WTC11 (cell line): ENCODE measurements around the gene TGIF1. TPM values are rescaled to one million over a fixed set of nuclear protein-coding genes. Genes with fewer than 3 reads are reported as not detected.

Experiments used
- ATAC-seq: fragments of 200-7000 bp; cut with Tn5 transposase; 2 replicates; pipeline ENCODE4 v1.10.0; 2021; ENCODE audit warnings: mild to moderate bottlenecking, moderate library complexity
- CTCF ChIA-PET: fragments of 300-600 bp; sonication (Branson Sonifier 250); formaldehyde crosslinking; loops from one replicate; lab custom pipeline; 2021; ENCODE audit warnings: antibody characterized with exemption; lab: Charles Lee
- POLR2A ChIA-PET: fragments of 350-600 bp; sonication (Branson Sonifier 250); formaldehyde crosslinking; loops from one replicate; lab custom pipeline; 2021; ENCODE audit warnings: antibody characterized with exemption; lab: Charles Lee
- DNase-seq: peaks from one replicate; pipeline ENCODE4 v3.0.0; 2021; ENCODE audit warnings: low spot score
- H3K27ac Mint-ChIP-seq: 2 replicates; pipeline ENCODE4 v1.8.0; 2021; ENCODE audit warnings: mixed read lengths
- H3K27me3 Mint-ChIP-seq: 2 replicates; pipeline ENCODE4 v1.8.0; 2021; ENCODE audit warnings: low read depth, mild to moderate bottlenecking, moderate library complexity, mixed read lengths
- H3K36me3 Mint-ChIP-seq: 2 replicates; pipeline ENCODE4 v1.8.0; 2021; ENCODE audit warnings: mixed read lengths
- H3K4me1 Mint-ChIP-seq: 2 replicates; pipeline ENCODE4 v1.8.0; 2022; ENCODE audit warnings: mixed read lengths
- H3K4me3 Mint-ChIP-seq: 2 replicates; pipeline ENCODE4 v1.8.0; 2021; ENCODE audit warnings: mild to moderate bottlenecking, moderate library complexity, mixed read lengths
- H3K9me3 Mint-ChIP-seq: 2 replicates; pipeline ENCODE4 v1.8.0; 2021; ENCODE audit warnings: mixed read lengths
- ATF1 ChIP-seq: sonication (generic); formaldehyde crosslinking; IDR thresholded peaks from 2 replicates; pipeline ENCODE4 v1.8.1; 2023; ENCODE audit warnings: mild to moderate bottlenecking, moderate library complexity, missing genetic modification reagents
- CBFB ChIP-seq: sonication (generic); formaldehyde crosslinking; IDR thresholded peaks from 2 replicates; pipeline ENCODE4 v1.8.1; 2022; ENCODE audit warnings: mild to moderate bottlenecking, low read depth, missing genetic modification reagents
- CREB1 ChIP-seq: sonication (generic); formaldehyde crosslinking; IDR thresholded peaks from 2 replicates; pipeline ENCODE4 v1.8.0; 2023; ENCODE audit warnings: mild to moderate bottlenecking, missing genetic modification reagents
- ELF4 ChIP-seq: sonication (generic); formaldehyde crosslinking; IDR thresholded peaks from 2 replicates; pipeline ENCODE4 v1.8.1; 2022; ENCODE audit warnings: low read depth, mild to moderate bottlenecking, moderate library complexity, missing genetic modification reagents
- EMX1 ChIP-seq: fragments of 250-450 bp; sonication (Bioruptor Pico); IDR thresholded peaks from 2 replicates; pipeline ENCODE4 v1.8.0; 2021; ENCODE audit warnings: mild to moderate bottlenecking
- GRHL2 ChIP-seq: fragments of 250-450 bp; sonication (Bioruptor Pico); IDR thresholded peaks from 2 replicates; pipeline ENCODE4 v1.8.0; 2022; ENCODE audit warnings: mild to moderate bottlenecking, moderate library complexity; ENCODE audit not compliant: insufficient replicate concordance, severe bottlenecking
- PRRX2 ChIP-seq: fragments of 250-450 bp; sonication (Bioruptor Pico); IDR thresholded peaks from 2 replicates; pipeline ENCODE4 v1.8.0; 2021; ENCODE audit warnings: mild to moderate bottlenecking
- RORB ChIP-seq: fragments of 250-450 bp; sonication (Bioruptor Pico); IDR thresholded peaks from 2 replicates; pipeline ENCODE4 v1.9.0; 2021; ENCODE audit warnings: mild to moderate bottlenecking
- total RNA-seq: library from RNA; stranded (reverse); gene quantifications from 3 replicates; pipeline ENCODE4 v1.2.3, GENCODE V29; 2021
- TF ChIP-seq, protein P1 (sequence below): sonication (generic); formaldehyde crosslinking; IDR thresholded peaks from 2 replicates; pipeline ENCODE4 v1.8.0; 2022; ENCODE audit warnings: mild to moderate bottlenecking, missing genetic modification reagents
- TF ChIP-seq, protein P2 (sequence below): sonication (generic); formaldehyde crosslinking; IDR thresholded peaks from 2 replicates; pipeline ENCODE4 v1.8.0; 2022; ENCODE audit warnings: missing genetic modification reagents
- TF ChIP-seq, protein P3 (sequence below): sonication (generic); formaldehyde crosslinking; IDR thresholded peaks from 2 replicates; pipeline ENCODE4 v1.8.1; 2023; ENCODE audit warnings: mild to moderate bottlenecking, moderate library complexity, missing genetic modification reagents
- TF ChIP-seq, protein P4 (sequence below): sonication (generic); formaldehyde crosslinking; IDR thresholded peaks from 2 replicates; pipeline ENCODE4 v1.8.0; 2022; ENCODE audit warnings: mild to moderate bottlenecking, missing genetic modification reagents
- TF ChIP-seq, protein P5 (sequence below): sonication (generic); formaldehyde crosslinking; IDR thresholded peaks from 2 replicates; pipeline ENCODE4 v1.8.0; 2023; ENCODE audit warnings: missing genetic modification reagents, mild to moderate bottlenecking, borderline replicate concordance
- TF ChIP-seq, protein P6 (sequence below): fragments of 250-450 bp; sonication (Bioruptor Pico); IDR thresholded peaks from 2 replicates; pipeline ENCODE4 v1.9.0; 2021; ENCODE audit warnings: moderate library complexity, mild to moderate bottlenecking, inconsistent platforms, borderline replicate concordance
- TF ChIP-seq, protein P7 (sequence below): fragments of 250-450 bp; sonication (Bioruptor Pico); IDR thresholded peaks from 2 replicates; pipeline ENCODE4 v1.9.0; 2021; ENCODE audit warnings: mild to moderate bottlenecking
- TF ChIP-seq, protein P8 (sequence below): sonication (generic); formaldehyde crosslinking; conservative IDR thresholded peaks from 2 replicates; pipeline ENCODE4 v1.8.1; 2023; ENCODE audit warnings: mild to moderate bottlenecking, low read depth, missing genetic modification reagents, moderate library complexity

Gene TGIF1
- total RNA-seq, 1 experiment from 2014 or later = 206 TPM

DNA sequence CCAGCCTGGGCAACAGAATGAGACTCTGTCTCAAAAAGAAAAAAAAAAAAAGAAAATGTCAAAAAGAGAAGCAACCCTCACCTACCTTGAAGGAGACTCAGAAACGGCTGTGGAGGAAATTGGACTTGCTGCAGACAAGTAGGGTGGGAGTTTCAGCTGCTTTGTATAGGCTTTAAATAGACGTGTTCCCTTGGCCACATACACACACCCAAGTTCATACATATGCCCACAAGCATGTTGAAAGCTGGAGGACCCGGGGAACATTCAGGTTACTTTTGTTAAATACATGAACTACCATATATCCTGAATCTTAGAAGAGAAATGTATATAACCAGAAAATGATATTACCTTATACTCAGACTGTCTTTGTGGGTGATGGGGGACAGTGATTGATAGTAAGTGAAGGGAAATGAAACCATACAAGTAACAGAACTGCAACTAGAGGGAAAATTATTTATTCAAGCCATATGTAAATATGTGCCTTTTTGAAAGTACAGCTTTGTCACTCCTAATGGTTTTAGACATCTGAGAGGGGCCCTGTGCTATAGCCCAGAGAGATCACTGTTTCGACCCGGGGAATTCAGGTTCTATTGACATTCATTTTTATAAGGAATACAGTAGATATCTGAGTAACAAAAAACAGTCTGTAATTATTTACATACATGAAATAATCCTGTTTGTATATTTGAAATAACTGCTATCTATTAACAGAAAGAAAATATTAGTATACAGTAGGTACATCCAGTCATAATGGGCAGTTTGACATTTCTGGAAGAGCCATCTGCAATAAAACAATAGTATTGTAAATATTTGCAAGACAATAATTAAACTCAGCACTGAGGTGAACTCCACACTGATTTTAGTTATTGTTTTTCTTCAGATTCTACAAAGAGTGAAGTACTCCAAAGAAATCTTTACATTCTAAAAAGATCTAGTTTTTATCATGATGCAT is 48.0 kb upstream of the TGIF1 start:
- ATAC-seq = no peak
- DNase-seq = no peak
- Mint-ChIP-seq H3K4me1 (peaks cover 7% of the 10 kb centered on the region), H3K9me3 (peaks cover 30% of the 10 kb centered on the region), H3K36me3 (peaks cover 19% of the 10 kb centered on the region), H3K27ac (no peak overlapping the region), H3K4me3 (no peak overlapping the region), H3K27me3 (no peaks in the 10 kb centered on the region)
- ChIA-PET CTCF (no interaction called here), POLR2A (no interaction called here)
- TF ChIP-seq, protein P1, sequence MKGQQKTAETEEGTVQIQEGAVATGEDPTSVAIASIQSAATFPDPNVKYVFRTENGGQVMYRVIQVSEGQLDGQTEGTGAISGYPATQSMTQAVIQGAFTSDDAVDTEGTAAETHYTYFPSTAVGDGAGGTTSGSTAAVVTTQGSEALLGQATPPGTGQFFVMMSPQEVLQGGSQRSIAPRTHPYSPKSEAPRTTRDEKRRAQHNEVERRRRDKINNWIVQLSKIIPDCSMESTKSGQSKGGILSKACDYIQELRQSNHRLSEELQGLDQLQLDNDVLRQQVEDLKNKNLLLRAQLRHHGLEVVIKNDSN = no peak
- TF ChIP-seq, protein P2, sequence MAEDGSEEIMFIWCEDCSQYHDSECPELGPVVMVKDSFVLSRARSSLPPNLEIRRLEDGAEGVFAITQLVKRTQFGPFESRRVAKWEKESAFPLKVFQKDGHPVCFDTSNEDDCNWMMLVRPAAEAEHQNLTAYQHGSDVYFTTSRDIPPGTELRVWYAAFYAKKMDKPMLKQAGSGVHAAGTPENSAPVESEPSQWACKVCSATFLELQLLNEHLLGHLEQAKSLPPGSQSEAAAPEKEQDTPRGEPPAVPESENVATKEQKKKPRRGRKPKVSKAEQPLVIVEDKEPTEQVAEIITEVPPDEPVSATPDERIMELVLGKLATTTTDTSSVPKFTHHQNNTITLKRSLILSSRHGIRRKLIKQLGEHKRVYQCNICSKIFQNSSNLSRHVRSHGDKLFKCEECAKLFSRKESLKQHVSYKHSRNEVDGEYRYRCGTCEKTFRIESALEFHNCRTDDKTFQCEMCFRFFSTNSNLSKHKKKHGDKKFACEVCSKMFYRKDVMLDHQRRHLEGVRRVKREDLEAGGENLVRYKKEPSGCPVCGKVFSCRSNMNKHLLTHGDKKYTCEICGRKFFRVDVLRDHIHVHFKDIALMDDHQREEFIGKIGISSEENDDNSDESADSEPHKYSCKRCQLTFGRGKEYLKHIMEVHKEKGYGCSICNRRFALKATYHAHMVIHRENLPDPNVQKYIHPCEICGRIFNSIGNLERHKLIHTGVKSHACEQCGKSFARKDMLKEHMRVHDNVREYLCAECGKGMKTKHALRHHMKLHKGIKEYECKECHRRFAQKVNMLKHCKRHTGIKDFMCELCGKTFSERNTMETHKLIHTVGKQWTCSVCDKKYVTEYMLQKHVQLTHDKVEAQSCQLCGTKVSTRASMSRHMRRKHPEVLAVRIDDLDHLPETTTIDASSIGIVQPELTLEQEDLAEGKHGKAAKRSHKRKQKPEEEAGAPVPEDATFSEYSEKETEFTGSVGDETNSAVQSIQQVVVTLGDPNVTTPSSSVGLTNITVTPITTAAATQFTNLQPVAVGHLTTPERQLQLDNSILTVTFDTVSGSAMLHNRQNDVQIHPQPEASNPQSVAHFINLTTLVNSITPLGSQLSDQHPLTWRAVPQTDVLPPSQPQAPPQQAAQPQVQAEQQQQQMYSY (CRISPR knock-in tag) = no peak
- TF ChIP-seq ATF1 (CRISPR knock-in tag) (no peak), CBFB (CRISPR knock-in tag) (no peak), ELF4 (CRISPR knock-in tag) (no peak), PRRX2 (CRISPR knock-in tag) (no peak), GRHL2 (CRISPR knock-in tag) (no peak), CREB1 (CRISPR knock-in tag) (no peak), RORB (CRISPR knock-in tag) (no peak), EMX1 (CRISPR knock-in tag) (no peak)
- TF ChIP-seq, protein P3, sequence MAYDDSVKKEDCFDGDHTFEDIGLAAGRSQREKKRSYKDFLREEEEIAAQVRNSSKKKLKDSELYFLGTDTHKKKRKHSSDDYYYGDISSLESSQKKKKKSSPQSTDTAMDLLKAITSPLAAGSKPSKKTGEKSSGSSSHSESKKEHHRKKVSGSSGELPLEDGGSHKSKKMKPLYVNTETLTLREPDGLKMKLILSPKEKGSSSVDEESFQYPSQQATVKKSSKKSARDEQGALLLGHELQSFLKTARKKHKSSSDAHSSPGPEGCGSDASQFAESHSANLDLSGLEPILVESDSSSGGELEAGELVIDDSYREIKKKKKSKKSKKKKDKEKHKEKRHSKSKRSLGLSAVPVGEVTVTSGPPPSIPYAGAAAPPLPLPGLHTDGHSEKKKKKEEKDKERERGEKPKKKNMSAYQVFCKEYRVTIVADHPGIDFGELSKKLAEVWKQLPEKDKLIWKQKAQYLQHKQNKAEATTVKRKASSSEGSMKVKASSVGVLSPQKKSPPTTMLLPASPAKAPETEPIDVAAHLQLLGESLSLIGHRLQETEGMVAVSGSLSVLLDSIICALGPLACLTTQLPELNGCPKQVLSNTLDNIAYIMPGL (CRISPR knock-in tag) = no peak
- TF ChIP-seq, protein P4, sequence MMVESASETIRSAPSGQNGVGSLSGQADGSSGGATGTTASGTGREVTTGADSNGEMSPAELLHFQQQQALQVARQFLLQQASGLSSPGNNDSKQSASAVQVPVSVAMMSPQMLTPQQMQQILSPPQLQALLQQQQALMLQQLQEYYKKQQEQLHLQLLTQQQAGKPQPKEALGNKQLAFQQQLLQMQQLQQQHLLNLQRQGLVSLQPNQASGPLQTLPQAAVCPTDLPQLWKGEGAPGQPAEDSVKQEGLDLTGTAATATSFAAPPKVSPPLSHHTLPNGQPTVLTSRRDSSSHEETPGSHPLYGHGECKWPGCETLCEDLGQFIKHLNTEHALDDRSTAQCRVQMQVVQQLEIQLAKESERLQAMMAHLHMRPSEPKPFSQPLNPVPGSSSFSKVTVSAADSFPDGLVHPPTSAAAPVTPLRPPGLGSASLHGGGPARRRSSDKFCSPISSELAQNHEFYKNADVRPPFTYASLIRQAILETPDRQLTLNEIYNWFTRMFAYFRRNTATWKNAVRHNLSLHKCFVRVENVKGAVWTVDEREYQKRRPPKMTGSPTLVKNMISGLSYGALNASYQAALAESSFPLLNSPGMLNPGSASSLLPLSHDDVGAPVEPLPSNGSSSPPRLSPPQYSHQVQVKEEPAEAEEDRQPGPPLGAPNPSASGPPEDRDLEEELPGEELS (CRISPR knock-in tag) = no peak
- TF ChIP-seq, protein P5, sequence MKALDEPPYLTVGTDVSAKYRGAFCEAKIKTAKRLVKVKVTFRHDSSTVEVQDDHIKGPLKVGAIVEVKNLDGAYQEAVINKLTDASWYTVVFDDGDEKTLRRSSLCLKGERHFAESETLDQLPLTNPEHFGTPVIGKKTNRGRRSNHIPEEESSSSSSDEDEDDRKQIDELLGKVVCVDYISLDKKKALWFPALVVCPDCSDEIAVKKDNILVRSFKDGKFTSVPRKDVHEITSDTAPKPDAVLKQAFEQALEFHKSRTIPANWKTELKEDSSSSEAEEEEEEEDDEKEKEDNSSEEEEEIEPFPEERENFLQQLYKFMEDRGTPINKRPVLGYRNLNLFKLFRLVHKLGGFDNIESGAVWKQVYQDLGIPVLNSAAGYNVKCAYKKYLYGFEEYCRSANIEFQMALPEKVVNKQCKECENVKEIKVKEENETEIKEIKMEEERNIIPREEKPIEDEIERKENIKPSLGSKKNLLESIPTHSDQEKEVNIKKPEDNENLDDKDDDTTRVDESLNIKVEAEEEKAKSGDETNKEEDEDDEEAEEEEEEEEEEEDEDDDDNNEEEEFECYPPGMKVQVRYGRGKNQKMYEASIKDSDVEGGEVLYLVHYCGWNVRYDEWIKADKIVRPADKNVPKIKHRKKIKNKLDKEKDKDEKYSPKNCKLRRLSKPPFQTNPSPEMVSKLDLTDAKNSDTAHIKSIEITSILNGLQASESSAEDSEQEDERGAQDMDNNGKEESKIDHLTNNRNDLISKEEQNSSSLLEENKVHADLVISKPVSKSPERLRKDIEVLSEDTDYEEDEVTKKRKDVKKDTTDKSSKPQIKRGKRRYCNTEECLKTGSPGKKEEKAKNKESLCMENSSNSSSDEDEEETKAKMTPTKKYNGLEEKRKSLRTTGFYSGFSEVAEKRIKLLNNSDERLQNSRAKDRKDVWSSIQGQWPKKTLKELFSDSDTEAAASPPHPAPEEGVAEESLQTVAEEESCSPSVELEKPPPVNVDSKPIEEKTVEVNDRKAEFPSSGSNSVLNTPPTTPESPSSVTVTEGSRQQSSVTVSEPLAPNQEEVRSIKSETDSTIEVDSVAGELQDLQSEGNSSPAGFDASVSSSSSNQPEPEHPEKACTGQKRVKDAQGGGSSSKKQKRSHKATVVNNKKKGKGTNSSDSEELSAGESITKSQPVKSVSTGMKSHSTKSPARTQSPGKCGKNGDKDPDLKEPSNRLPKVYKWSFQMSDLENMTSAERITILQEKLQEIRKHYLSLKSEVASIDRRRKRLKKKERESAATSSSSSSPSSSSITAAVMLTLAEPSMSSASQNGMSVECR = no peak
- TF ChIP-seq, protein P6, sequence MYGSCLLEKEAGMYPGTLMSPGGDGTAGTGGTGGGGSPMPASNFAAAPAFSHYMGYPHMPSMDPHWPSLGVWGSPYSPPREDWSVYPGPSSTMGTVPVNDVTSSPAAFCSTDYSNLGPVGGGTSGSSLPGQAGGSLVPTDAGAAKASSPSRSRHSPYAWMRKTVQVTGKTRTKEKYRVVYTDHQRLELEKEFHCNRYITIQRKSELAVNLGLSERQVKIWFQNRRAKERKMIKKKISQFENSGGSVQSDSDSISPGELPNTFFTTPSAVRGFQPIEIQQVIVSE (CRISPR knock-in tag) = no peak
- TF ChIP-seq, protein P7, sequence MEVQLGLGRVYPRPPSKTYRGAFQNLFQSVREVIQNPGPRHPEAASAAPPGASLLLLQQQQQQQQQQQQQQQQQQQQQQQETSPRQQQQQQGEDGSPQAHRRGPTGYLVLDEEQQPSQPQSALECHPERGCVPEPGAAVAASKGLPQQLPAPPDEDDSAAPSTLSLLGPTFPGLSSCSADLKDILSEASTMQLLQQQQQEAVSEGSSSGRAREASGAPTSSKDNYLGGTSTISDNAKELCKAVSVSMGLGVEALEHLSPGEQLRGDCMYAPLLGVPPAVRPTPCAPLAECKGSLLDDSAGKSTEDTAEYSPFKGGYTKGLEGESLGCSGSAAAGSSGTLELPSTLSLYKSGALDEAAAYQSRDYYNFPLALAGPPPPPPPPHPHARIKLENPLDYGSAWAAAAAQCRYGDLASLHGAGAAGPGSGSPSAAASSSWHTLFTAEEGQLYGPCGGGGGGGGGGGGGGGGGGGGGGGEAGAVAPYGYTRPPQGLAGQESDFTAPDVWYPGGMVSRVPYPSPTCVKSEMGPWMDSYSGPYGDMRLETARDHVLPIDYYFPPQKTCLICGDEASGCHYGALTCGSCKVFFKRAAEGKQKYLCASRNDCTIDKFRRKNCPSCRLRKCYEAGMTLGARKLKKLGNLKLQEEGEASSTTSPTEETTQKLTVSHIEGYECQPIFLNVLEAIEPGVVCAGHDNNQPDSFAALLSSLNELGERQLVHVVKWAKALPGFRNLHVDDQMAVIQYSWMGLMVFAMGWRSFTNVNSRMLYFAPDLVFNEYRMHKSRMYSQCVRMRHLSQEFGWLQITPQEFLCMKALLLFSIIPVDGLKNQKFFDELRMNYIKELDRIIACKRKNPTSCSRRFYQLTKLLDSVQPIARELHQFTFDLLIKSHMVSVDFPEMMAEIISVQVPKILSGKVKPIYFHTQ = no peak
- TF ChIP-seq, protein P8, sequence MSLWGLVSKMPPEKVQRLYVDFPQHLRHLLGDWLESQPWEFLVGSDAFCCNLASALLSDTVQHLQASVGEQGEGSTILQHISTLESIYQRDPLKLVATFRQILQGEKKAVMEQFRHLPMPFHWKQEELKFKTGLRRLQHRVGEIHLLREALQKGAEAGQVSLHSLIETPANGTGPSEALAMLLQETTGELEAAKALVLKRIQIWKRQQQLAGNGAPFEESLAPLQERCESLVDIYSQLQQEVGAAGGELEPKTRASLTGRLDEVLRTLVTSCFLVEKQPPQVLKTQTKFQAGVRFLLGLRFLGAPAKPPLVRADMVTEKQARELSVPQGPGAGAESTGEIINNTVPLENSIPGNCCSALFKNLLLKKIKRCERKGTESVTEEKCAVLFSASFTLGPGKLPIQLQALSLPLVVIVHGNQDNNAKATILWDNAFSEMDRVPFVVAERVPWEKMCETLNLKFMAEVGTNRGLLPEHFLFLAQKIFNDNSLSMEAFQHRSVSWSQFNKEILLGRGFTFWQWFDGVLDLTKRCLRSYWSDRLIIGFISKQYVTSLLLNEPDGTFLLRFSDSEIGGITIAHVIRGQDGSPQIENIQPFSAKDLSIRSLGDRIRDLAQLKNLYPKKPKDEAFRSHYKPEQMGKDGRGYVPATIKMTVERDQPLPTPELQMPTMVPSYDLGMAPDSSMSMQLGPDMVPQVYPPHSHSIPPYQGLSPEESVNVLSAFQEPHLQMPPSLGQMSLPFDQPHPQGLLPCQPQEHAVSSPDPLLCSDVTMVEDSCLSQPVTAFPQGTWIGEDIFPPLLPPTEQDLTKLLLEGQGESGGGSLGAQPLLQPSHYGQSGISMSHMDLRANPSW (CRISPR knock-in tag) = no peak
